ENCODE data around the gene TRIM67.

TRIM67 gene

DNA sequence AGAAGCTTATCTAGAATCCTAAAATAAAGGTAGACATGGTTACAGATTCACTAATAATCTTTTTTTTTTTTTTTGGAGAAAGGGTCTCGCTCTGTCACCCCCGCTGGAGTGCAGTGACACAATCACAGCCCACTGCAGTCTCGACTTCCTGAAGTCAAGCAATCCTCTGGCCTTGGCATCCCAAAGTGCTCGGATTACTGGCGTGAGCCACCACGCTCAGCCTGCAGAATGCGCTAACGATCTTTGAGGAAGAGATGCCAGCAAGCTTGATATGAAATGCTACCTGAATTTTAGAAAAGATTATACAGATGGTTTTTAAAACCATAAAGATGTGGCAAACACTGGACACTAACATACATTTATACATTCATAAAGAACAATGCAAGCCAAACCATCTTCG lies 75.1 kb downstream of the TRIM67 start:
- DNase-seq = no peak

DNA sequence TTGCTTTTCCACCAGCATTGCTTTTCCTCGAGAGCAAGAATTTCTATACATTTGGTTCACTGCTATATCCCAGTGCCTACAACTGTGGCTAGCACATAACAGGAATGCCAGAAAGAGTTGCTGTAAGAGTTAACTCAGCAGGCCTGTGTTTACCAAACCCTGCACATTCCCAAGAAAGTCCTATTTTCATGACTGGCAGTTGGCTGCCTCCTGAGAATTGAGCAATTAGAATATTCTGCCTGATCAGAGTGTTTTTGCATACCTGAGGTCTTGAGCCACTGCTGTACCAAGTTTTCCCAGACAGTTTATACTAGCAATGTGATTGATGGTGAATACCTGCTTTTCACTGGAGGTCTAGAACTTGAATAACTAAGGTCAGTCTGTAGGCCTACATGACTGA lies 76.4 kb downstream of the TRIM67 start:
- no peak for DNase-seq

DNA sequence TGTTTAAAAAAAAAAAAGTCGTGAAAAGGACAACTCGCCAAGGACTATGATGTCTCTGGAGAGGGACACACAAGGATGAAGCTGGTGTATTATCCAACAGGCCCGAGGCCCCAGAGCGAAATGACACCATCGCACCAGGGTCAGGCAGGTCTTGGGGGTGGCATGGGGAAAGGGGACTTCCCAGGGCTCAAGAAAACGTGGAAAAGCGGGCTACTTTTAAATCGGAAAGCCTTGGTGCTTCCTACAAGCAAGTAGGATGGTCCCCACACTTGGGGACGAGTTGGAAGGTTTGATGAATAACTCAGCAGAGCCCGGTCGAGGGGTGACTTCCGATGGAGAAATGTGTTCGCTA lies 78.6 kb downstream of the TRIM67 start:
- peak in 1 of 2 experiments; percentile 27 for DNase-seq

DNA sequence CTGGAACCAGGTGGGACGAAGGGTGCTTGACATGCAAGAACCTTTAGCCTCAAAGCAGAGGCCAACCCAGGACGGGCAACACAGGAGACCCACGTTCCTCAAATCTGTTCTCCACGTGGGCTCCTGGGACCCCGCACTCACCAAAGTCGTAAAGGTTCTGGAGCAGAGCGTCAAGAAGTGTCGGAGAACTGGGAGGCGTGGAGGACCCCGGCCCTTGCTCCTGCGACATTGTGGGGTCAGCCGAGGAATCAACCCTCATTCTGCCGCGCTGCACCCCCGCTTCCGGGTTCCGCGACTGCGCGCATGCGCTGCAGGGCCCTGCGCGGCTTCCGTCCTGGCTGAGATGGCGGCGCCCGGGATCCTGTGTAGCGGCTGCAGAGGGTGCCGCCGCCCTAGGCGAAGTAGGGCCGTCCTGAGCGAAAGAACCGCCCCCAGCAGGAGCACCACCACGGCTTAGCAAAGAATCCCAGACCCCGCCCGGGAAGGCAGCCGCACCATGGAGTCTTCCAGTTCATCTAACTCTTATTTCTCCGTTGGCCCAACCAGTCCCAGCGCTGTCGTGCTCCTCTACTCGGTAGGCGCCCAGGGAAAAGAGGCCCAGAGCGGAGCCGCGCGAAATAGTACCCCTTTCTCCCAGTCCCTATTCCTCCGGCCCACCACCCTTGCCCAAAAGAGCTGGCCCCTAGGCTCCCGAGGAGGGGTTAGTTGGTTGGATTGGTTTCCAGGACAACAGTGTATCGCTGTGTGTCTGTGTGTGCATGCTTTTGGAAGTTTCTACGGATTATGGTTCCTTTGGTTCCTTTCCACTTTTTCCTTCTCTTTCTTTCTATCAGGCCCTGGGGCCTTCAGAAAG lies 79.3 kb downstream of the TRIM67 start, which contains the start of gene GNPAT:
GNPAT (plus strand) TSS at position 330 of the 853 bp plus-strand sequence; CDS start at position 497, 167 bp downstream.
- DNase-seq = peak; percentile 77 to 80

DNA sequence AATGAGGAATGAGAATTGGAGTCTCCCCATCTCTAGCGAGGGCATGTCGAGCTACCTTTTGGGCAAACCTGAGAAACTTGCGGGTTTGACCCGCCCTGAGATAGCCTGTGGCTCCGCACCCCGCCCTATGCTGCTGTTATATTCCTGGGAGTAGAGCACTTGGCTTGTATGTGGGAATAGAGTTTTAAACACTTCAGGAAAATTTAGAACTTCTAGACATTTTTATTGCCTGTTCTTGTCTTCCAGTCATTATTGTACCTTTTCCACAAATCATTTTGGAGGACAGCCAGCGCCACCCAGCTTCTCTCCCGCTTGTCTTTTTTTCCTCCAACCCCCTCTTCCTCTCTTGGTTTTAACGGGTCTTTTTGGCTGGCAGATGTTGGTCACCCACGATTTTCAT lies 79.9 kb downstream of the TRIM67 start:
- DNase-seq = peak; percentile 39 to 62

DNA sequence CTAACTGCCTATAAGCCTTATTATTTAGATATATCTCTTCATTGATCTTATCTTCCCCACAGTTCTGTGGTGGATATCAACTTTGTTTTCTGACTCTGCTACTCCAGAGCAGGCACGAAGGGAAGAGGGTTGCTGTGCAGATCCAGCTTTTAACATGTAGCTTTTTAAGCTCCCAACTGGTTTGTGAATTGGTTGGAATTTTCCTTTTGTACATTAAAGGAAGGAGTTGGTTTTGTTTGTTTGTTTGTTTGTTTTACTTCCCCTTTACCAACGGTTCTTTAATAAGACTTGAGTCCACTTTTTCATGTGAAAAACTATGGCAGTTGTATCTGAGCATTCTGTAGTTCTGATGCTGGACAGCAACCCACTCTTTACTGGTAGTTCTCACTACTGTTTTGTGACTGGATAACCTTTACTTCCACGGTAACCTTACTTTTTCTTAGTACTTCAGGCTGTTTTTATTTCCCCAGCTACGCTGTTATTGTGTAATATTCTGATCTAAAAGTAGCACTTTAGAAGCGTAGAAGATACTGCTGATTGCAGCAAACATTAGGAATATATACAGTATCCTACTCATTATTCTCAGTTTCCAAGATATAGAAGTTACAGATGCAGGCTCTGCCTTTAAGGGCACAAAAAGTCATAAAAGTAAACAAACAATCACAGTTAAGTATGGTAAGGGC lies 80.8 kb downstream of the TRIM67 start:
- peak; percentile 31 to 49 for DNase-seq

DNA sequence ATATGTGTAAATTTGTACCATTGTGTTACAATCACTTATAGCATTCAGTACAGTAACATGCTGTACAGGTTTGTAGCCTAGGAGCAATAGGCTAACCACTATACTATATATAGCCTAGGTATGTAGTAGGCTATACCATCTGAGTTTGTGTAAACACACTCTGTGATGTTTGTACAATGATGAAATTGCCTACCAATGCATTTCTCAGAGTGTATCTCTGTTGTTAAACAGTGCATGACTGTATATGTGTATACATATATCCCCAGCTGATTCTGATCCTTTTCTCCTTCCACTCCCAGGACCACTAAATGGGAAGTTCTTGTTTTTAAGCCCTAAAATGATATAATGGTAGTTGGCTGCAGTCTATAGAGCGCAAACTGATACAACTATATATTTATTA lies 86.9 kb downstream of the TRIM67 start:
- no peak for DNase-seq

DNA sequence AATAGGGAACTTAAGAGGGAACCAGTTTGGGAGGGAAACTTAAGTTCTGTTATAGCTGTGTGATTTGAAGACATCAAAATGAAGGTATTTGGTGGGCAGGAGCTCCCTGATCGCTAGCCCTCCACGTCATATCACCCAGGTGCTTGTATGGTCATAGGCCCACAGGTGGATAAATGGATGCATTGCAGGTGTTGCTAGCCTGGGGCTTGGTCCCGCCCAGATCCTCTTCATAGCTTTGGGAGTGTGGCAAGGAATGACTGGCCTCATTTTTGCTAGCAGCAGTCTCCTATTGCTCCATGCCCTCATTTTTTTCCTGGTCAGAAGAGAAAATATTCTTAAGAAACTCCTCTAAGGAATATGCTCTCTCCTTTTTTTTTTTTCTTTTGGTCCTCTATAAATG lies 90.5 kb downstream of the TRIM67 start:
- no peak for DNase-seq

DNA sequence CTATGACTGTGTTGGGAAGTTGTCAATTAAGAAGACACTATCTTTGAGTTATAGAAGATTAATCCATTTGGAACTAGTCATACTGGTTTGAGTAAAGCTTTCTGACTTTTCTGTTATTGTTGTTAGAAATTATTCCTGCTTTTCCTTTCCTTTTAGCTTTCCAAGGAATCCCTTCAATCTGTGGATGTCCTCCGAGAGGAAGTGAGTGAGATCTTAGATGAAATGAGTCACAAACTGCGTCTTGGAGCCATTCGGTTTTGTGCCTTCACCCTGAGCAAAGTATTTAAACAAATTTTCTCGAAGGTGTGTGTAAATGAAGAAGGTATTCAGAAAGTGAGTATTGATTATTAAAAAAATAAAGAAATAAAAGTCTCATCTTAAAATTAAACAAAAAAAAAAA lies 98.5 kb downstream of the TRIM67 start:
- DNase-seq = no peak

DNA sequence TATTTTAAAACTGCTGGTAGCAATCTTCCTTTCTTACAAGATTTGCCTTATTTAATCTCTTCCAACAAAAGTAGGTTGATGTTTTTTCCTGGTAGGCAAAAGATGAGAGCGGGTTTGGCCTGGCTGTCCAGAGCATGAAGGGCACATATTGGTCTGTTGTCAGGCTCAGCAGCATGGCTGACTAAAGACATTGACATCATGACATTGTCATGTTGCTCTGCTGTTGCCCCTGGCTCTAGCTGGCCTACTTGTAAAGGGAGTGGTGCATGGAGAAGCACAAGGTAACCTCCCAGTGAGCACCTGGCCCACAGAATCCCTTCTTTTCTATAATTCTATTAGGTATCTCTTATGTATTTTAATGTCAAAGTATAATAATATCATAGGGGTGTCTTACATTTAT lies 102.8 kb downstream of the TRIM67 start:
- no peak for DNase-seq

DNA sequence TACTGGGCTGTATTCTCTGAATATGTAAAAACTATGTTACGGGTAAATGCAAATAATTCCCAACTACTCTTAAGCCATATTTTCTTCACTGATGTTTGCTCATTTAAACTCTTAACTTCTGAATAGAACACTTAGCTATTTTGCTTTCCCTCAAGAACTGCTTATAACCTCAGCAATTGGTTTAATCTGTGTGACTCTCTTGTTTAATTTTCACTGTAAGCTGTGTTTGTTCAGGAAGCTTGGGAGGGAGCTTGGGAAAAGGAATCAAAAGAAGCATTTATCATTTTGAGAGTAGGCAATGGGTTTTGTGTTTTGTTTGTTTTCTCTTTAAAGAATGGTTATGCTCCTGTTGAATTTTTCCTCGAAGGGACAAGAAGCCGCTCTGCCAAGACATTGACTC lies 103.5 kb downstream of the TRIM67 start:
- no peak for DNase-seq

DNA sequence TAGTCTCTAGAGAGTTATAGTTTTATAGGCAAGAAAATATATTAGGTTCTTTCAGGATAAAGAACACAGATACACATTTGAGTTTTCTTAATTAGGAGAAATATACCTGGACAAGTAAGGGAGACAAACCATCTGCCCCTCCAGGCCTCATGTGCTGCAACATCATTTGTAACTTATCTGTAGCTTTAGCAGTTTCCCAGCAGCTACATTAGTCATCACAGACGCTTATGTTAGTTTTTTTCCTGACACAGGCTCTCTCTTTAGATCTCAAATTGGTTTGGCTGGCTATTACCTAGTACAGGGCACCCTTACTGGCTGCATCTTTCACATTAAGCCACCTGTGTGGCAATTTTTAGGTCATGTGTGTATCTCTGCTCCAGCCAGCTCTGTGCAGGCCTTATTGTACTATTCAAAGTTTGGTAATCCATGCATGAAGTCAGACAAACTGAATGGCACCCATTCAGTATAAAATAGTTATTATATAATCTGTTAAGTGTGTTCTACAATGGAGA lies 105.0 kb downstream of the TRIM67 start:
- DNase-seq = no peak
